Limb (tissue), 2 donors: Measurements from ENCODE around the gene HBEGF.
"Not testable (repeated sequence)": the region's sequence is repeated elsewhere in the genome, so short reads cannot be mapped to it uniquely, and the experiment has no call there.

Experiments
- DNase-seq, 2 donors: peaks; one replicate each; pipeline ENCODE4 v3.0.0-alpha.2; 2016; ENCODE audit errors: extremely low spot score in 2 of 2

Gene HBEGF

GRCh38 chr5:140361901-140362300, 15.5 kb upstream of the HBEGF start:
- no peak for DNase-seq

GRCh38 chr5:140360681-140361479, 14.5 kb upstream of the HBEGF start:
- no peak for DNase-seq

DNA sequence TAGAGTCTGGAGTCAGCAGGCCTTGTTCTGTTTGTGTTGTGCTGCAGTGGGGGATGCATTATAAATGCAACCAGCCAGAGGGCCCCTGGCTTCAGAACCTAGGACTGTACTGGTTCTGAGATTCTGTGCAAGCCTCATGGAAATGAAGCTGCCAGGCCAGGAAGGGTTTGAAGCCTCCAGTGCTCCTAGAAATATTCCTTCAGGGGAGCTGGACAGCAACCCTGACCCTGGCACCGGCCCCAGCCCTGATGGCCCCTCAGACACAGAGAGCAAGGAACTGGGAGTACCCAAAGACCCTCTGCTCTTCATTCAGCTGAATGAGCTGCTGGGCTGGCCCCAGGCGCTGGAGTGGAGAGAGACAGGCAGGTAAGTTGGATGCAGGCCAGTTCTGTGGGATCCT, 13.7 kb upstream of the HBEGF start, which contains the start of gene SLC4A9:
TSS of gene SLC4A9 (plus strand) at position 94 of the 400 bp plus-strand sequence. CDS start at position 137, 43 bp downstream.
- no peak for DNase-seq

- DNase-seq = no peak
Measured at GRCh38 chr5:140358738-140359310, 12.4 kb upstream of the HBEGF start.

- DNase-seq = peak; percentile 85 to 86
Measured at GRCh38 chr5:140357726-140358093, 11.3 kb upstream of the HBEGF start.

- no peak for DNase-seq
Measured at GRCh38 chr5:140356853-140357725, 10.7 kb upstream of the HBEGF start.

DNA sequence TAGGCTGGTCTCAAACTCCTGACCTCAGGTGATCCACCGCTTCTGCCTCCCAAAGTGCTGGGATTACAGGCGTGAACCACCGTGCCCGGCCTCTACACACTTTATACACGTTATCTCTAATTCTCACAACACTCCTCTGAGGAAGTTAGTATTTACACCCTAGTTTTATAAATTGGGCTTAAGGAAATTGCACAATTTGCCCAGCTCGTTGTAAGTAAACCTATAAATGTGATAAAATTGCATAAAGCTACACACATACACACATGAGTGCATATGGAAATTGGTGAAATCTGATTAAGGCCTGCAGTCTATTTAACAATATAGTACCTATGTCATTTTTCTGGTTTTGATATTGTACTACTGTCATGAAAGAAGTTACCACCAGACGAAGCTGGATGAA, 9.1 kb upstream of the HBEGF start:
- no peak for DNase-seq

- DNase-seq = peak in 1 of 2 donors; percentile 67
Measured at GRCh38 chr5:140351609-140352334, 5.4 kb upstream of the HBEGF start.

- no peak for DNase-seq
Measured at GRCh38 chr5:140349244-140349643, 2.8 kb upstream of the HBEGF start.

GRCh38 chr5:140348104-140348503, 1.7 kb upstream of the HBEGF start:
- no peak for DNase-seq

DNA sequence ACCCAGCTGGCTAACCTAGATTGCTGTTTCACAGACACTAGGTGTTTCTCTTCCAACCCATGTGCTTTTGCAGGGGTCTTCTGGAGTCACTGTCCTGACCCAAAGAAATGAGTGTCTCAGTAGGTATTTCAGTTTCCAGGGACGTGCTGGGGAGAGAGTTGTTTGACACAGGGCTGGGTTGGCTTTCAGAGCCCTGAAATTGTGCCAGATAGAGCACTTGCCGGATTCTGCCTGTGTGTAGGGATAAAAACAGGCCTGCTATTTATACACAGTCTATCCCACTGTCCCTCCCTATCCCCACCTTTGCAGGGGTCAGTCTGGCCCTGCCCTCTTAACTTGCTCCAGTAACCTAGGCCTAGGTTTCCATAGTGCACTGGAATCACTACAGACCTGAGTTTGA, 957 bp upstream of the HBEGF start:
- DNase-seq = no peak

DNA sequence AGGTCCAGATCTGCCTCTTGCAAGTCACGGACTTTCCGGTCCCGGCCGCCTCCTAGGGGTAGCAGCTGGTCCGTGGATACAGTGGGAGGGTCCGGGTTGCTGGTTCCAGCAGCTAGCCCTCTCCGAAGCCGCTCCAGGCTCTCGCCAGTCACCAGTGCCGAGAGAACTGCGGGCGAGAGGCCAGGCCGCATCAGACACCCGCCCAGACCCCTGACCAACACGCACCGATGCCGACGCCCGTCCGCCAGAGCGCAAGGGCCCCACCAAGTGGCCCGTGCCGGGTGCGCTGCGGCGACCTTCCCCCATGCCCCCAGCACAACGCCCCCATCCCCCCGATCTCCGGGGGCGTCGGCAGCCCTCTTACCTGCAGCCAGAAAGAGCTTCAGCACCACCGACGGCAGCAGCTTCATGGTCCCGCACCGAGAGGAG, 470 bp downstream of the HBEGF start:
- peak in 1 of 2 donors; percentile 72 for DNase-seq

GRCh38 chr5:140344683-140345423, 1.6 kb downstream of the HBEGF start:
- no peak for DNase-seq

- not testable (repeated sequence) for DNase-seq
Measured at GRCh38 chr5:140343849-140344248, 2.6 kb downstream of the HBEGF start.

- no peak for DNase-seq
Measured at GRCh38 chr5:140342896-140343295, 3.5 kb downstream of the HBEGF start.

DNA sequence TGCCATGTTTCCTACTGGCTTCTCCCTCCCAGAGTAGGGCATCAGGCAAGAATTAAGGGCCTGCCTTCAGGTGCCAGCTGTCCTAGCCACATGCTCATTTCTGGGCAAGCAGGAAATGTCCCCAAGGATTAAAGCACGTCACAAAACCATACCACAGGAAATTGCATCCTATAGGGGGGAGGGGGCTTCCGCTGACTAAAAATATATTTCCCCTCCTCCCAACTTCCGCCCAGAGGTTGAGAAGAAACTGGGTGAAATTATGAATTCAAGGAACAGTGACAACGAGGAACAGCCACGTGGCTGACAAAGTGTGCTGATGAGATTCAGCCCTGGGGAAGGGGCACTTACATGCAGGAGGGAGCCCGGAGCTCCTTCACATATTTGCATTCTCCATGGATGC, 4.1 kb downstream of the HBEGF start:
- no peak for DNase-seq

DNA sequence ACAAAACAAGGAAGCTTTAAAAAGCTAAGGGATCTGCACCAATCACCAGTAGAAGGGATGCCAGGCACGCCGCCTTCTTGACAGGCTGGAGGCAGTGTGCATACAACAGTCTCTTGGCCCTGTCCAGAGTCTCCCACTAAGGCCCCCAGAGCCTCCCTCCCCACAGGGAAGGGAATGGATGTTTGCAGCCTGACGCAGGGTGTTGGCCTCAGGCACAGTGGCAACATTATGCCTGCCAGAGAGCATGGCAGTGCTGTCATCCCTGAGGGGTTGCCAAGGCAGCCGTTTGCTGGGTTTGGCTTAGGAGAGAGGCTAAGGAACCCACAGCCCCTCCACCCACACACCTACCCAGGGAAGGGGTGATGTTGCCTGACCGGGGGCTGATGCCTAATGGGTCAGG, 4.8 kb downstream of the HBEGF start:
- no peak for DNase-seq

DNA sequence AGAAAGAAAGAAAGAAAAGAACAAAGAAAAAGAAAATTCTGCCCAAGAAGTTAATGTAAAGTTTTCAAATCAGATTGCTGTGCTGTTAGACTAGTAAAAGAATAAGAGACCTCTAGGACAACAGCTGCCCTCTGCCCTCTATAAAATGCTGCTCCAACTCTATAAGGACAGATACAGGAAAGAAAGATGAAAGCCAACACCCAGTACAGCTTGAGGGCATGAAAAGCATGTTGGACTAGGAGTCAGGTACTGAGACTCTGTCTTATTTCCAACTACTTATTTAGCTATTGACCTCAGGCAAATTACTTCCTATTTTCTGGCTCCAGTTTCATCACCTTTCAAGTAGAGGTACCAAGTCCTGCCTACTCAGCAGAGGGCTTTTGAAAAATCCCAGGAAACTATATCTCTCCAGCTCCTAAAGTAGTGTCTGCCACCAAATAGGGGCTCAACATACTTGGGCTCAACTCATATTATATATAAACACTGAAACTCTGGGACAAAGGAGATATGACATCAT, 5.7 kb downstream of the HBEGF start:
- no peak for DNase-seq

DNA sequence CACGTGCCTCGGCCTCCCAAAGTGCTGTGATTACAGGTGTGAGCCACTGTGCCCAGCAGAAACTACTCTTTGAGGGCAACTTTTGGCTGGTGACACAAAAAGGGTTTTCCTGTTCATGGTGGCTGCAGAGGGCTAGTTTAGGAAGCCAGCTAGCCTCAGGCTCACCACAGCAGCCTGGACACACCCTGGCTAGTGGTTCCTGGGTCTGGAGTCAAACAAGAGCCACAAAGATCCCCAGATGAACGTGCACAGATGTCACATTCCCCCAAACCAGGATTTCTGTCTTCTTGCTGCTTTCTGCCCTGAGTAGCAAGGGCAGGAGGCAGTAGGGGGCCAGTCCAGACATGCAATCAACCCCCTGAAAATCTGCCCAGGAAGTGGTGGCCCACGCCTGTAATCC, 6.8 kb downstream of the HBEGF start:
- no peak for DNase-seq

- DNase-seq = no peak
Measured at GRCh38 chr5:140338908-140339307, 7.5 kb downstream of the HBEGF start.

- DNase-seq = no peak
Measured at GRCh38 chr5:140338336-140338735, 8.1 kb downstream of the HBEGF start.
